CD4-positive, alpha-beta T cell treated with Interleukin-12 subunit alpha and Interleukin-12 subunit beta, for 1 hour (primary cell): ENCODE data around the gene SENP2.
"Not testable (repeated sequence)": the region's sequence is repeated elsewhere in the genome, so short reads cannot be mapped to it uniquely, and the experiment has no call there.

Experiments used
- DNase-seq: peaks from one replicate; pipeline ENCODE4 v3.0.0-alpha.2; 2020

SENP2 gene

GRCh38 chr3:185594073-185594472 lies 8.0 kb downstream of the SENP2 start:
- no peak for DNase-seq

DNA sequence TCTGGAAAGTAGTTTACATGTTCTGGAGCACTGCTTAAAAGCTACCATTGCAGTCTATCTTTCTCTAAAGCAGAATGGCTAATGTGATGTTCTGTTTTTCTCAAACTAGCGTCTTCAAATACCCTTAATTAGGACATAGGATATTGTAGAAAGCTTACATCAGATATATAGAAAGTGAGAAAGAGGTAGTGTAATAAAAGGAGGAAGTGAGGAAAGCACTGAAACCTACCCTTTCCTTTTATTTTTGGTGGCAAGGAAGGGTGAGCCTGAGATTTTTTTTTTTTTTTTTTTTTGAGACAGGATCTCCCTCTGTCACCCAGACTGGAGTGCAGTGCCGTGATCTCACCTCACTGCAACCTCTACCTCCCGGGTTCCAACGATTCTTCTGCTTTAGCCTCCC lies 9.4 kb downstream of the SENP2 start:
- no peak for DNase-seq

DNA sequence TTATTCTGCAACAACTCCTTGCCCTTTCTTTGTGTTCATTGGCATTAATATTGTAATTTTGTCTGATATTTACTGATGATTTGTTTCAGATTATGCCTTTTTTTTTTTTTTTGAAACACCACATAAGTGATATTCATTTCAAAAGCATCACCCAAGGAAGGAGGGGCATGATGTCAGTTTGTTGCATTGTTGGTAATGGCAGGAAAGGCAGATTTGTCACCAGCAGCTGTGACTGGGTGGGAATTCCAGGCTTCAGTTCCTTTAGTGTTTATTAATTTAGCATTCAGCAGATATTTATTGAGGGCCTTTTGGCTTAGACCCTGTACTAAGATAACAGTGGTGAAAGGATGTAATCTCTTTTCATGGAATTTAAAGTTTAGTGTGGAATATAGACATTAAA lies 19.5 kb downstream of the SENP2 start:
- DNase-seq = no peak

GRCh38 chr3:185606196-185606595 lies 20.1 kb downstream of the SENP2 start:
- no peak for DNase-seq

GRCh38 chr3:185613016-185613415 lies 26.9 kb downstream of the SENP2 start:
- no peak for DNase-seq

- DNase-seq = no peak
Observed at GRCh38 chr3:185623939-185624665, 38.0 kb downstream of the SENP2 start.

DNA sequence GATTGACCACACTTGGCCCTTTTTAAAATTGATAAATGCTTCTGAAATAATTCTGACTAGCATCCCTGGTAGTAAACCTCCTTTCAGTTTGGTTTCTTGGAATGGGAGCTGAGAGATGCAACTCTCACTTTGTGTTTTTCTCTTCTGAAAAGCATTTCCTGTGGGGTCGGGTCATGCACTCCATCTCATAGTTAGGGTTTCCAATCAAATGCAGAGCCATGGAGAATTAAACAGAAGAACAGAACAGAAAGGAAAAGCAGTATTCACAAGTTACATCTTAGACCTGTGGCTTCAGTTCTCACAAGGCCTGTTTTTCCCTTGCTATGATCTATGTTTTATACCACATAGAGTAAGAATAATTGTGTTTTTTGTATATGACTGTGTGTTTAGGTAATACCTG lies 39.7 kb downstream of the SENP2 start:
- DNase-seq = no peak

DNA sequence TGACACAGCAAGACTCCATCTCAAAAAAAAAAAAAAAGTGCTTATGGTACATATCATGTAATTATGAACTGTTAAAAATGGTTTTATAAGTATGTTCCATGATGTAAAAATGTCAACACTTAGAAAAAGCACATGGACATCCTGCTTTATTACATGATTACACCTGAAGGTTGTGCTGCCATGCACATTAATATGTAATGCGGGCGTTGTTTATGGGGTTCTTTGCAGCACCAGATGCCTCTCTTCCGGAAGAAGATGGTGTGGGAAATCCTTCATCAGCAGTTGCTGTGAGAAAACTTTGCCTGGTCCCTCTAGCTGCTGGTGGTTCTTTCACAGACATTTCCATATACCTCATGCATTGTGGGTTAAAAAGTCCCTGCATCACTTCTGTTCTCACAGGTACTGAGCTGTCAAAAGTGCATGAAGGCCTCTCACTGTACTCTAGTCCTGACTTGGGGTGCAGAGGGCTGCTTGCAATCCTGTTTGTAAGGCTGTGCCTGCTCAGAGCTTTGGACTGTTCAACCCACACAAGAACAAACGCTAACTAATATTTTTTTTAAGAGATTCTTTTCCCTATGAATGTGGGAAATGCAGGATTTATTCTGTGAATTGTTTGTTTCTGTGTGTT lies 43.6 kb downstream of the SENP2 start:
- no peak for DNase-seq

- no peak for DNase-seq
Observed at GRCh38 chr3:185630182-185630622, 44.1 kb downstream of the SENP2 start.

DNA sequence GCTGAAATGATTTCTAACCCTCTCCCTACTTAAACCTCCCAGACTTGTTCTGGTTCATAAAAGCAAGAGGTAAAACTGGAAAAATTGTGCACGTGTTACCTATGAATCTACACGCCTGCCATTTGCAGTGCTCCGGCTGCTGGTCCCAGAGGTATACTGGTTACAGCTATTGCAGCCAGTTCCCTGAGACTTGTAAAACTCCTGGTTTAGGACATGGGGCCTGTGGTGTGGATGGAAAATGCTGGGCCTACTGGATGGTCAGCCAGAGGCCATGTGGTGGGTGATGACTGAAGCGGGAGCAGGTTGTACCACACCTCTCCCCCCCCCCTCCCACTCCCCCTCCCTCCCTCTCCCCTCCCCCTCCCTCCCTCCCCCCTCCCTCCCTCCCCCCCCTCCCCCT lies 45.0 kb downstream of the SENP2 start:
- no peak for DNase-seq

GRCh38 chr3:185631508-185632206 lies 45.6 kb downstream of the SENP2 start:
- no peak for DNase-seq

GRCh38 chr3:185632996-185633395 lies 46.9 kb downstream of the SENP2 start:
- DNase-seq = no peak

DNA sequence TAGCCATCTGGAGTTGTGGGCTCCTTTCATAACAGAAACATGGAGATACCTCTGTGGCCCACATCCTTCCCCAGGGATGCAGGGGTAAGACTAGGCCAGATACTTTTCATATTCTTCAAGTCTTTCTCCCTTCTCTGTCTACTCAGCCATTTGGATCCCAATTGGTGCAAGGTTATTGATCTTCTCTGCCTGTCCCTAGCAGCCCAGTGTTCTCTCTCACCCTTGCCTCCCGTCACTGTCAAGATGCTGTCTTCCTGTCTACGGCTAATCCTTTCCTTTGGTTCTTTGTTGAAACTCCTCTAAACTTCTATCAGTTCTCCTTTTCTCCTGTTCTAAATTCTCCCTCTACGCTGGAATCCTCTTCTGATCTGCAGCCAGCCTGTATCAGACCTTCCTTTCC lies 51.3 kb downstream of the SENP2 start:
- DNase-seq = no peak

- not testable (repeated sequence) for DNase-seq
Observed at GRCh38 chr3:185638651-185639050, 52.6 kb downstream of the SENP2 start.

DNA sequence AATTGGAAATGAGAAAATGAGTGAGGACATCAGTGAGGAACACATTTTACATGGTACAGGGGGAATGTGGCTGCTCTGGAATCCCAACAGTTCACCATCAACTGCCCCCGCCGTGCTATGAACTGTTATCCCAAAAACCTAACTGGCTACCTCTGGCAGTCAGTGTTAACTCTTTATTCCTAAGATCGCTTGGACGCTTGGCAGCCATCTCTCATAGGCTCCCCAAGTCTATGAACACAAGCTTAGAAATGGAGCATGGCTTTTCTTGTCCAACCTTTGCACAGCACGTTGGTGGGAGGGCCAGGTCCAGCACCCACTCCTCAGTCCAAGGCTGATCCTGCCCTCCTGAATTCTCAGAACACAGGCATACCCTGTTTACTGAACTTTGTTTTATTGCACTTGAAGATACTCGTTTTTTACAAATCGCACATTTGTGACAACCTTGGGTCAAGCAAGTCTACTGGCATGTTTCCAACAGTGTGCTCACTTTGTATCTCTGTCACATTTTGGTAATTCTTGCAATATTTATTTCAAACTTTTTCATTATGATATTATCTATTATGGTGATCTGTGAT lies 53.6 kb downstream of the SENP2 start:
- no peak for DNase-seq

GRCh38 chr3:185640308-185640707 lies 54.2 kb downstream of the SENP2 start:
- no peak for DNase-seq

- DNase-seq = not testable (repeated sequence)
Observed at GRCh38 chr3:185645191-185645590, 59.1 kb downstream of the SENP2 start.

DNA sequence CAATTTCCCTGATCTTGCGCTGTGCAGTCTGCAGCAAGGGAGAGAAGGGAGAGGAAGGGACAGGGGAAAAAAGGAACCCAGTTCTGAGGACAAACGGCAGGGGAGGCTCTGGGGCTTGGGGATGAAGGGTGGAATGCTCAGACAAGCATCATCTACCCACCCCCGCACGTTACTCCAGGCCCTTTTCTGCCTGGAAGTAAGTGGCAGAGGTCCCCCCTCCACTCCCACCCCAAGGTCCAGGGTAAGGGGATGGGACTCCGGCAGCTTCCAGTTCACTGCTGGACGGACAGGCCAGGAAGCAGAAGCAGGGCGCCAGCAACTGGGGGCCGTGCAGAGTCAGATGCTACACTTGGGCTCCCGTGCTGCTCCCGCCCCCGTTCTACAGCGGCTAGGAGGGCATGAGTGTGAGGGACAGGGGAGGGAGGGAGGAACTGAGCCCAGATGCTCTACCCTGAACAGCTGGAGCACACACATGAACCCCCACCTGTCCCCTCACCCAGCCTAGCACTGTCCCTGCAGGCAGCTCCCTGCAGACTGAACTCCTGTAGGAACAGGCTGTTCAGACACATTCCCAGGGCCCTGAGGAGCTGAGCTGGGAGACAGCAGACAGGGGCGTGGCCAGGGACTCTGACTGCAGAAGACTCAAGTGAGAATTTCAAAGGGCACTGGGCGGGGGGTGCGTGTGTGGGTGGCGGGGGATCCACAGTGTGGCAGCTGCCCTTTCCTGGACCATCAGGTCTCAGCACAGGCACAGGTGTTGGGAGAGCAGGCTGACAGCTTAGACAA lies 59.7 kb downstream of the SENP2 start:
- DNase-seq = no peak

DNA sequence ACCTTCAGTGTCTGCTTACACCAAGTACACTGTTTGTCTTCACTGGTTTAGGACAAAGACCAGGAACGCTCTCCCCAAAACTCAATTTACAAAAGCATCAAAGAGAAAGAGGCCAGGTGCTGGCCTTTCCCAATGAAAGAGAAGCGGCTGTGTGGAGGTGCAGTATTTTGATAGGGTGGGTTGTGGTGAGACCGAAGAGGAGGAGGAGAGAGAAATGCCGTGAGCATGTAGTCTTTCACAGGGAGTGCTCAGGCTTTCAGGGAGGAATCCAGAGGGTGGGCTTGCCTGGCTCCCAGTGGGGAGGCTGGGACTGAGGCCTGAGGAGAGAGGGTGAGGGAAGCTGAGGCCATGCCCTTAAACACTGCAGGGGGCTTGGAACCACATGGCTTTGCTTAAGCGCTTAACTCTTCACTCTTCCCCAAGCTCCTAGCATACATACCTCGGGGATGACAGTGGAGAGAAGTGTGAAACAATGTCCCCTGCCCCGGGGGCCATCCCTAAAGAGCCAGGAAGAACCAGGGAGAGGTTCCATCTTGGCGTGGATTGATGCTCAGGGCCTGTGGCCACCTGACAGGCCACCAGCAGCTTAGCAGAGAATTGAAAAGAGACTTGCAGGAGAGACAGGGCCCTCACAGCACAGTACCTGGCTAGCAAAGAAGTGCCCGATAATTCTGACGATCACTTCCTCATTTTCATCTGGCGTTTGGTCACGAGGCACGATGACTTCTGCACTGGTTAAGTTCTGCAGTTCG lies 60.5 kb downstream of the SENP2 start:
- no peak for DNase-seq

GRCh38 chr3:185647134-185647879 lies 61.2 kb downstream of the SENP2 start:
- DNase-seq = no peak

DNA sequence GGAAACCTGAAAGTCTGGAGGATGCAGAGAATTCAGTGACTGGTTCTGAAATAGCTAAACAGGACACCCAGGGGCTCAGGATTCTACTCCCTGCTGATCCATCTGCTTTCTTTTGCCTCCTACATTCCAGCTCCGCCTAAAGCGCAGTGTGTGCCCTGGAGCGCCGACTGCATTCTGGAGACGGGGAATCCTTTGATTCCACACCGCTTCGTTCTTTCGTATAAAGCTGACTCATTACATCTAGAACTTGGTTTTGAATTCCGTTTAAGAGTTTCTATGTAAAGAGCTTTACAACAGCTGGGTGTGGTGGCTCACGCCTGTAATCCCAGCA lies 61.8 kb downstream of the SENP2 start:
- DNase-seq = no peak

DNA sequence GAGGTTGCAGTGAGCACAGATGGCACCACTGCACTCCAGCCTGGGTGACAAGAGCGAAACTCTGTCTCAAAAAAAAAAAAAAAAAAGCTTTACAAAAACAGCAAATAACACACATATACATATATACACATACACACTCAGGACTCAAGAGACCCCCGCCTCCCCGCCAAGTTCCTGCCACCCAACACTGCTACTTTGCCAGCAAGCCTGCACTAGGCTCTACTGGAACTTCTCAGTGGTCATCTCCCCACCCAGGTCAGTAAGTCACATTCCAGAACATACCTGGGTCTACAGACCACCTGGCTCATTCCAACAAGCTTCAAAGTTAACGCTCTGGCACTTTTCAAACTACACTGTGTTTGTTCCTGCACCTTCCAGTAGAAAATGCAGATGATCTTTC lies 62.3 kb downstream of the SENP2 start:
- no peak for DNase-seq
